HG03457 (cell line): ENCODE measurements around the gene TTN.
"Not testable (repeated sequence)": the region's sequence is repeated elsewhere in the genome, so short reads cannot be mapped to it uniquely, and the experiment has no call there.

Source experiments
- ATAC-seq: cut with Tn5 transposase; IDR thresholded peaks from one replicate; pipeline ENCODE4 v1.9.1; 2021; ENCODE audit warnings: moderate number of reproducible peaks; ENCODE audit not compliant: unreplicated experiment

TTN gene

DNA sequence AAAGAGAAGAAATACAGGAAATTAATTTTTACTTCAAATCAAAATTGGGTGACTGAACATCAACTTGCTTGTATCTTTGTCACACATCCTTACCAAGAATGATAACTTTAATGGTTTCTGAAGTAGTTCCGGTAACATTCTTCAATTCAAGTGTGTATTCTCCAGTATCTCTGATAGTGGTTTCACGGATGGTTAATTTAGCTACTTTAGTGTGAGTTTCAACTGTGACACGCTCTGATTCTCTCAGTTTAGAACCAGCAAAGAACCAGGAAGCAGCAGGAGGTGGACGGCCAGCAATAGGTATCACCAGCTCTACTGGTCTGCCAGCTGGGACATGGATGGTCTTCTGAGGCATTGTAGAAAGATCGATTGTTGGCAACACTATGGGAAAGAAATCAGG, 264.7 kb downstream of the TTN start:
- no peak for ATAC-seq

DNA sequence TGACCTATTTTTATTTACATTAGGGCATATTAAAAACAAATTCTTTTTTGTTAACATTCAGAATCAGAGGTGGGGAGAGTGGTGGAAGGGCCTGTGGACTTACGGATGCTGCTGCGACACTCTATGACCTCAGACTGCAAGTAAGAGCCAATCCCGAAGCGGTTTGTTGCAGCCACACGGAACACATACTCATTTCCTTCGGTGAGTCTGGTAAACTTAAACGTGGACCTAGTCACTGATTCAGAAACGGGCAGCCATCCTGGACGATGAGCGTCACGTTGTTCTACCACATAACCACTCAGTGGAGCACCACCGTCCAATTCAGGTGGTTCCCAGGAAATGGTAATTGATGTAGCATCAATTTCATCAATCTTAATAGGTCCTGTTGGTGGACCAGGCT, 265.1 kb downstream of the TTN start:
- no peak for ATAC-seq

DNA sequence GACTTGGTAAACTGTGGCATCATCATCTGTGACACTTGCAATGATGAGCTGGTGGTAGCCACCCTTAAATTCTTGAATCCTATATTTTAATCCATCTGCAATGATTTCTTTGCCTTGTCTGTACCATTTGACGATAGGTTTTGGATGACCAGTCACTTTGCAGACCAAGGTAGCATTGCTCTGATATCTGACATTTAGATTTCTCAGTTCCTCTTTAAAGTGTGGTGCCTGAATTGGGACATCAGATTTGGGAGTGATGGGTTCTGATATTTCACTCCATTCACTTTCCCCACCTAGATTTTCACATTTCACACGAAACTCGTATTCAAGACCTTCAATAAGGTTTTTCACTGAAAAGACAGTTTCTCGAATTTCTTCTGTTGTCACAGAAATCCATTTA, 271.2 kb downstream of the TTN start:
- ATAC-seq = no peak

DNA sequence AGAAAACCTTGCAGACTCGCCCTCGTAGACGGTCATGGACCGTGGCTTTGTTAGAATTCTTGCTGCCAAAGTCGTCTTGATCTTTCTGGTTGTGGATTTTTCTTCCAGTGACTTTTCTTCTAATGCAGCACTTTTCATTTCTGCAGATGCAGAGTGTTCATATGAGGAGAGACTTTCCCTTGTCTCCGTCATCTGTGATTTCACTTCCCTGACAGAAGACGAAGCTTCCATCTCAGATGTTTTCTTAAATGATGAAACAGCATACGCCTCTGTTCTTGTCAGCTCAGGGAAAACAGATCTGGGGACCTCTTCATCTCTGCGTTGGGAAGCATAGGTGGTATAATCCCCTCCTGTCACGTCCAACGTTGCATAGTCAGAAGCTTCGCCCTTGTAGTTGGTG, 276.1 kb downstream of the TTN start:
- no peak for ATAC-seq

DNA sequence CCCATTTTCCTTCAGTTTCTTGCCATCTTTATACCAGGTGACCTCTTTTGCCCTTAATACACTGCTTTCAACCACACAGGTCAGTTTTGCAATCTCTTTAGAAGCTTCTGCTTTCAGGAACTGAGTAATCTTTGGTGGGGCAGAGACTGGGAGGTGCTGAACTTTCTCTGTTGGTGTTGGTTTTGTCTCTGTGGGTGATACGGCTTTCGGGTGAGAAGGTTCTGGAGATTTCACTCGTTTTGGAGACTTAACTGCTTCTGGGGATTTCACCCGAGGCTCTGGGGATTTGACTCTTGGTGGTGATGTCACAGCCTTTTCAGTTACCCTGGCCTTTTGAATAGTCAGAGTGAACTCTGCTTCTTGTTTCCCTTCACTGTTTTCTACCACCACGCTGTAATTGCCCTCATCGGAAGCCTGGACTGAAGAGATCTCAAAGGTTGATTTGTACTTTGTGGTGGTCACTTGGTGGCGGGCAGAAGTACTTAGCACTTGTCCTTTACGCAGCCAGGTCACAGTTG, 276.5 kb downstream of the TTN start:
- ATAC-seq = peak; percentile 93

DNA sequence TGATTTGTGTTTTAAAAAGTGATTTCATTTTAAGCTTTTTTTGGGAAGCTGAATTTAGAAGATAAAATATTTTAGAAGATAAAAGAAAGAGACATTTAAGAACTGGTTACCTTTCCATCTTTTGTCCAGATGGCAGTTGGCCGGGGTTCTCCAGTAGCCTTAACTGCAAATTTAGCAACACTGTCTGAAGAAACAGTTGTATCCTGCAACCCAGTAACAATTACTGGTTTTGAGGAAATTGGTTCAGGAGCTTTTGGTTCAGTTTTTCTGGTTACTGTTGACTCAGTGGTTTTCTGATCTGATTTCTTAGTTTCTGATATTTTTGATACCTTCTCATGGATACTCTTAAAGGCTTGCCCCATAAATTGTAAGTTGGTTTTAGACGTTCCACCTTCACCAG, 277.1 kb downstream of the TTN start:
- no peak for ATAC-seq

DNA sequence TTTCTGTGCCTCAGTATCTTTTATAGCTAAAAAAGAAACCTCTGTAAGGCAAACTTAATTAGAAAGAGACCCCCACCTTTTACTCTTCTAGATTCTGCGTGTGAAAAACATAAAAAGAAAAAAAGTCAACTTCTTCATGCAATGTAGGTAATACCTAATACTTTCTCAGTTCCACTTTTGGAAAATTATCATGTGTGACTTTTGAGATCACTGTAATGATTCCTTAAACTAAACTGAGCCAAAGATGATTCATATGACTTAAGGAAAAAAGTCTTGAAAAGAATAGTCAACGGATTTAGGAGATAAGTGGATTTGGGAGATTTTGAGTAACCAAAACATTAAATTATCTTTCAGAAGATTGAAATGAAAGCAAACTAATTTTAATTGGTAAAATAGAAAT, 278.0 kb downstream of the TTN start:
- no peak for ATAC-seq

DNA sequence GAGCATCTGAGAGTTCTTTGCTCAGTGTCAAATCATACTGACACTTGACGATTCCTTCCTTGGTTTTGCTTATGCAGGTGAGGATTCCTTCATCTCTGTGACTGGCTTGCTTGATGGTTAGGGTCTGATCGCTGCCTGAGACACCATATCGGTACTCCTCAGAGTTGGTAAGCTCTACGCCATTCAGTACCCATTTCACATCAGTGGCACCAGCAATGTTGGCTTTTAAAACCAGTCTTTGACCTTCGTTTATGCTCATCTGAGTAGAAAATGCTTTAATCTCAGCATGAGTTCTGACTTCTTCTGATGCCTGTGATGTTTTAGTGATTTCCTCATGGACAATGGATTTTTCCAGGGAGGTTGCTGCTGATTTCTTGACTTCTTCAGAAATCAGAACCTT, 278.6 kb downstream of the TTN start:
- no peak for ATAC-seq

DNA sequence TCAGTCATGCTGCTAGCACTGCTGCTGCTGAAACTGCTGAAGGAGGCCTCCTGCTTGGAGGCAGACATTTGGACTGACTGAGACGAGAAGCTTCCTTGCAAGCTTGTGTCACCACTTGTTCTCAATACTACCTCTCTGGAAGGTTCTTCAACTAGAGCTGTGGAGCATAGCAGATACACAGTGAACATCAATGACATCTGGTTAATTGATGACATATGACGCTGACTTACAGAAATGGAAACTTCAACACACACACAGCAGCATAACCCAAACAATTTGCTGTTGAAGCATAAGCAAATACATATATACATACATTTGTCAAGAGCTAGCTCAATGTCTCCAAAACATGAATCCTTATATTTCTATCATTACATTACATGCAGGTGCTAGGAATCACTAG, 279.6 kb downstream of the TTN start:
- no peak for ATAC-seq

DNA sequence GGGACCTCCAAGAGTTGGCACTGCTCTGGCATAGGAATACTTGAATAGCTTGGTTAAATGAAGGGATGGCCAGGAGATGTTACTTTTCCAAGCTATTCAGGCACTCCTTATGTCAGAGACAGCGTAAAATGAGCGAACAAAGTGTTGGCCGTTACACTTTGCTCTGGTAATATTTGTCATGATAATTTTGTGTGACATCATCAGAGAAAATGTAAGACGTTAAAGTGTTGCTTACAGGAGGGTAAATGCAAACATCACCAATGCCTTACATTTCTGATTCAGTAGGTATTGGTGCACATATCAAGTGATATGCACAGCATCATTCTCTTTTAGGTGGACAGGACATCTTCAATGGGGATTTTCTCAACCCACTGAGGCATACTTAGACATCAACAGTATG, 281.0 kb downstream of the TTN start:
- ATAC-seq = no peak

DNA sequence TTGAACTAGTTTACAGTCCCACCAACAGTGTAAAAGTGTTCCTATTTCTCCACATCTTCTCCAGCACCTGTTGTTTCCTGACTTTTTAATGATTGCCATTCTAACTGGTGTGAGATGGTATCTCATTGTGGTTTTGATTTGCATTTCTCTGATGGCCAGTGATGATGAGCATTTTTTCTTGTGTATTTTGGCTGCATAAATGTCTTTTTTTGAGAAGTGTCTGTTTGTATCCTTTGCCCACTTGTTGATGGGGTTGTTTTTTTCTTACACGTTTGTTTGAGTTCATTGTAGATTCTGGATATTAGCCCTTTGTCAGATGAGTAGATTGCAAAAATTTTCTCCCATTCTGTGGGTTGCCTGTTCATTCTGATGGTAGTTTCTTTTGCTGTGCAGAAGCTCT, 281.8 kb downstream of the TTN start:
- not testable (repeated sequence) for ATAC-seq

DNA sequence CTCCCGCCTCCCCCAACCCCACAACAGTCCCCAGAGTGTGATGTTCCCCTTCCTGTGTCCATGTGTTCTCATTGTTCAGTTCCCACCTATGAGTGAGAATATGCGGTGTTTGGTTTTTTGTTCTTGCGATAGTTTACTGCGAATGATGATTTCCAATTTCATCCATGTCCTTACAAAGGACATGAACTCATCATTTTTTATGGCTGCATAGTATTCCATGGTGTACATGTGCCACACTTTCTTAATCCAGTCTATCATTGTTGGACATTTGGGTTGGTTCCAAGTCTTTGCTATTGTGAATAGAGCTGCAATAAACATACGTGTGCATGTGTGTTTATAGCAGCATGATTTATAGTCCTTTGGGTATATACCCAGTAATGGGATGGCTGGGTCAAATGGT, 282.2 kb downstream of the TTN start:
- not testable (repeated sequence) for ATAC-seq

DNA sequence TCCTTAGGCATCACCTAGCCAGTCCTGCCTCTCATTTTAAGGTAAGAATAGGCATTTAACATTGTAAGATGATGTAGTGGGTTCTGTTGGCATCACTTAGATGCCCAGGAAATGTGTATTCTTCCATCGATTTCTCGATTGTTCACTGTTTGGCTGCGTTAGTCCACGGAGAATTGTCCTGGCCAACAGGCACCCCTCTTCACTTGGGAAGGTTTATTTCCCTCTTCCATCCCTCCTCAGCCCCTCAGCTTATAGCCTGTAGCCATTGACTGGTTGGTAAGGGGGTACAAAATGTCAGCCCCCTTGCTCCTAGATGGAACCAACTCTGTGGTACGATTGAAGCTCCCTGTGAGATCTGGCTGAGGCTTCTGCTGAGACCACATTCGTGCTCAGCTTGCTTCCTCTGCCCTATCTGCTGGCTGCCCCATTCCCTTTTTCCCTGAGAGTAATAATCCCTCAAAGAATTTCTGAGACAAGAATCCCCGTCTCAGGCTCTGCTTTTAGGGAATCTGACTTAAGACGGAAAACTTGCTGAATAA, 283.6 kb downstream of the TTN start:
- ATAC-seq = no peak

DNA sequence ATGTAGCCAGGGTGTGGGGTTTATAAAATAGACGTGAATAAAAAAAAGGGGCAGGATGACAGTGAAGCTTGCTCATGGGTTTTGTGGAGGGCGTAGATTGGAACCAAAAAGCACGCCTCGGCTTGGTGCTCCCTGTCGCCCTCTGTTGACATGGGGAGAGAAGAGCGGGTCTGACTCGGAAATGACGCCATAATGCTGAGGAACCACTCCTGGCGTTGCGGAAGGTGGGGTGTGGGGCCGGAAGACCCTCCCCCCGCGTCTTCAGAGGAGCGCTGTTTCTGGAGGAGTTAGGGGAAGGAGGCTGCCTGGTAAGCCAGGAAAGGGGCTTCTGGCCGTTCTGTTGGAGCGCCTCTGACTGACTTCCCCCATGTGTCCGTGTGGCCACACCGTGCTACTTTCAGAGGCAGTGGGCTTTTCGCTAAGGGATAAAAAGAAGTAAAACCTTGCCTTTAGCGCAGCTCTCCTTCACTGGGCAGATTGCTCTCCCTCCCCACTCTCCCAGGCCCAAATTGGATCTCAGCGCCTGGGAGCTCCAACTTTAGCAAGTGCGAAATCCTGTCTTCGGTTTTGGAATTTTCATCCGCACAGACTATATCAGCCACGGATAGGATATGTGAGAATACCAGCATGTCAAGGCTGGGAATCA, 284.1 kb downstream of the TTN start:
- peak; percentile 88 for ATAC-seq

DNA sequence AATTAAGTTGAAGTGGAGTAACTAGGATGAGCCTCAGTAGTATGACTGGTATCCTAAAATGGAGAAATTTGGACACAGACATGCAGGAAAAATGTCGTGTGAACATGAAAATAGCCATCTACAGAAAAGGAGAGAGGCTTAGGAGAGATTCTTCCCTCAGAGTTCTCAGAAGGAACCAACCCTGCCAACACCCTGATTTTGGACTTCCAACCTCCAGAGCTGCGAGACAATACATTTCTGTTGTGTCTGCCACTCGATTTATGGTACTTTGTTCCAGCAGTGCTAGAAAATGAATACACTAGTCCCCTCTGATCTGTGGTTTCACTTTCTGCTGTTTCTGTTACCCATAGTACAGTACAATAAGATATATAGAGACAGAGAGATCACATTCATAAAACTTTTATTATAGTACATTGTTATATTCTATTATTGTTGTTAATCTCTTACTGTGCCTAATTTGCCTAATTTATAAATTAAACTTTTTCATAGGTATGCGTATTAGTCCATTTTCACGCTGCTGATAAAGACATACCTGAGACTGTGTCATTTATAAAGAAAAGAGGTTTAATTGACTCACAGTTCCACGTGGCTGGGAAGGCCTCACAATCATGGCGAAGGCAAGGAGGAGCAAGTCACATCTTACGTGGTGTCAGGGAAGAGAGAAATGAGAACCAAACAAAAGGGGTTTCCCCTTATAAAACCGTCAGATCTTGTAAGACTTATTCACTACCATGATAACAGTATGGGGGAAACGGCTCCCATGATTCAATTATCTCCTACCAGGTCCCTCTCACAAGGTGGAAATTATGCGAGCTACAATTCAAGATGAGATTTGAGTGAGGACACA, 285.7 kb downstream of the TTN start:
- no peak for ATAC-seq

DNA sequence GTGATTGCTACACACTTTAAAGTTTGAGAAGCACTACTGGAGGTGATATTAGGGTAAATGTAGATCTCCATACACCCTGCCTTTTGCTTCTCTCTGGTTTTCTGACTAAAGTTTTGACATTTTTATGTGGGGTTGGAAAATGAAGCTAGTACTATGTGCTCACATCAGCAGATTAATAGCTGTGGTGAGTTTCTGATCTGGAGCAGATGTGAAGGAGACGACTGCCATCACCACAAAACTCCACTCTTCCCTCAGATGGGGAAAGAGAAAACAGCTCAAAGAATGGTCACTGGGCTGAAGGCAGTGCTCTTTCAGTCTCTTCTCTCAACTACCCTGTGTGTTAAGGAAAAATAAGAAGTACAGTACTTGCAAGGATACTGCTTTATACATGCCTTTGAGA, 289.7 kb downstream of the TTN start:
- ATAC-seq = no peak

DNA sequence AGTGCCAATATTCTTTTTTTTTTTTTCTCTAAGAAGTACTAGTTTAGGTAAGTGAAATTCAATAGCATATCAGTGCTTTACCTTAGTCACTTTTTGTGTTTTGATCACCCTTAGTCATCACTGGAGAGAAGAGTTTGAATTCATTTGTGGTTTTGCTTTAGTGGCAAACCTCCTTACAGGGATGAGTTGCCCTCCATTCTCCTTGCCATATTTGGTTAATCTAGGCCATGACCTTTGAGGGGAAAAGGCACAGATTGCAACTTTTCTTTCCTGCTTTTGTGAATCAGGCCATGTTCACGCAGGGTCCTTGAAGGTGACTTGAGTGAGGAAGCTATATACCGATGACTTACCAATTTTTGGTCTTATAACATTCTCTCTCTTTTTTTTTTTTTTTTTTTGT, 292.6 kb downstream of the TTN start:
- ATAC-seq = no peak

DNA sequence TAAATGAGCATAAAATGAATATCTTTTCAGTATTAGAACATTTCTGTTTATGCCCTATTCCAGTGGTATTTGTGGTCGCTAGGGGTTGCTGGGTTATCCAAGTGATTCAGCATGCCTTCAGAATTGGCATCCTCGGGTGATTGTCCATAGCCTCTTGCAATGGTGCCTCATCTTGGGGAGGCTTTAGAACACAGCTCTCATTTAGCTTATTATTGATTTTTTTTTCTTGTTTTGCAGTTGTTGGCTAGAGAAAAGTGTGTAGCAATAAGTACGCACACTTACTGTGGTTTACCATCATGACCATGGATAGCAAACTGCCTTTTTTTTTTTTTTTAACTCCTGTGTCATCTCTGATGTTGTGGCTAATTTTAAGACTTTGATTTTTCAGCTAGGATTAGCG, 293.3 kb downstream of the TTN start:
- no peak for ATAC-seq

DNA sequence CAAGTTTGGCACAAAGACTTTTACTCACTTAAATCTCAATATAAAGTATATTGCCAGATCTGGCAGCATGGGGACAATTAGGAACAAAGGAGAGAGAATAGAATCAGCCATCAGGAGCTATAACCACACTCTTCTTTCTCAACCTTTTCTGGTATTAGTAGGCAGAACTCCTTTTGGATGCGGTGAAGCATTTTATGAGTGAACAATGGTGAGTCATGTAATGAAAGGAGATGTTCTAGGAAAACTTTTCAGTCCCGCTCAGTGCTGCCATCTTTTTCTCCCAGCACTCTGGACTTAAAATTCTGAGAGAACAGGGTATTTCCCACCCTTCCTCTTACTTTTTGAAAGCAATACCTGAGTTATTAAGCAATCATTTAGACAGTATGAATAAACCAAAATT, 294.7 kb downstream of the TTN start:
- no peak for ATAC-seq

DNA sequence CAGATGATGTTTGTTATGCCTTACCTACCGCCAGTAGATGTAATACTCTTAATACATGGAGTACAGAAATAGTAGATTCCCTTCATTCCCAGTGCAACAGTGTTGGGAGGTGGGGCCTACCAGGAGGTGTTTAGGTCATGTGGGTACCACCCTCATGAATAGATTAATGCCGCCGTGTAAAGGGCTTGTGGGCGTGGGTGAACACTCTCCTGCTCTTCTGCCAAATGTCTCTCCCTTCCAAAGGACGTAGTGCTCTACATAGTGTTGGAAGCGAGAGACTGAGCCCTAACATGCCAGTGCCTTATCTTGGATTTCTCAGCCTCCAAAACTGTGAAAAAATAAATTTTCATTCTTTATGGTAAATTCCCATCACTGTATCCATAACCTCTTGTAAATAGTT, 296.8 kb downstream of the TTN start:
- ATAC-seq = no peak

DNA sequence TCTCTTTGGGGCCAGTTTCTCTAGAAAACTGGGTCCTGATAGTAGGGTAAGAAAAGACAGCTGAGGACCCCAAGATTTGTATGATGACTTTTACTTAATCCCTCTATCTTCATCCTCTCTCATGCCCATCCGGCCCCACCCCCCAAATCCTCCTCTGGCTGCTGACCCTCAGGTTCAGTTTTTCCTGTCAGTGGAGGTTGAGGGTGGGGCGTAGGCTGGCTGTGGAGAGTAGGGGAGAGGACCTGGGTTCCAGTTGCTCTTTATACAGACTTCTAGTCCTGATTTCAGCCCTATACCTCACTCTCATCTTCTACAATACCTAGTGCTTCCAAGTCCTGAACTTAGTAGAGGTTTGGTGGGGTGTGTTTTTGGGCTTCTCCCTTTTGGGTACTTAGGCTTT, 298.6 kb downstream of the TTN start:
- no peak for ATAC-seq

DNA sequence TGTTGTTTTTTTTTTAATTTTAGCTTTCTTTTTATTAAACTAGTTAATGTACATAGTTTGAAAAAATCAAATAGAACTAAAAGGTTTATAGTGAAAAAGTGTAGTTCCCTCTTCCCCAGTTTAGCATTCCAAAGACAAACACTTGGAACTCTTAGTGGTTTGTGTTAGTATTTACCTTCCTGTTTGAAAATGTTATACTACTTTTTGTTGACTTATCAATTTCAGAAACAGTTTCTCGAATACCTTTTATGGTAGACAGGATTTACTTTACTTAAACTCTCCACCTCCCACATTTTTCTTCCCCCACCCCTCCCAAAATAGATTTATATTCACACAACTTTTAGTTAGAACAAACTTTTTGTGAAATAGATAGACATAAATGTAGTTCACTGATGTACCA, 300.3 kb downstream of the TTN start:
- no peak for ATAC-seq
